ENCODE results near the gene IPO5. TPM values are rescaled to one million over a fixed set of nuclear protein-coding genes. Genes with fewer than 3 reads are reported as not detected.

The IPO5 gene
- total RNA-seq, 1 experiment from 2014 or later: 342 TPM

DNA sequence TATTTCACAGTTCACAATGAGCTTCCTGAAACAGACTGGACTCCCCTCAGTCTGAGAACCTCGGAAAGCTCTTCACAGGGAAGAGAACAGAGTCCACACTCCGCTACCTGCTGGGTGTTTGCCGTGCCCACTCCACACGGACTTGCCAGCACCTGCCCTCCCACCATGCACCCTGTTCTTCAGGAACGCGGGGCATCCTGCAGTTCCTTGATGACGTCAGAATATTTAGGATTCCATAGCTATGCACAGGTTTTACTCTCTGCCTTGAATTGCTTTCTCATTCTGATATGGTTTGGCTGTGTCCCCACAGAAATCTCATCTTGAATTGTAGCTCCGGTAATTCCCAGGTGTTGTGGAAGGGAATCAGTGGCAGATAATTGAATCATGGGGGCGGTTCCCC is 115.0 kb downstream of the IPO5 start:
- Histone ChIP-seq H3K4me2 (ENCODE audit: insufficient read depth, insufficient read length, low read length) (no peak overlapping the region), H3K27me3 (ENCODE audit: insufficient read depth, low read length) (no peaks in the 10 kb centered on the region), H3T11ph (ENCODE audit: low read length) (no peak overlapping the region), H2BK20ac (ENCODE audit: low read depth, low read length, poor library complexity, severe bottlenecking) (no peak overlapping the region), H3K23ac (ENCODE audit: insufficient read length, low read depth, low read length) (no peak overlapping the region), H2AFZ (ENCODE audit: low read length) (no peak overlapping the region), H3K14ac (ENCODE audit: insufficient read depth, low read length) (no peak overlapping the region), H3K56ac (ENCODE audit: insufficient read length, low read depth, low read length) (no peak overlapping the region), H2AK5ac (ENCODE audit: insufficient read length, low read length) (no peak overlapping the region), H3K9ac (ENCODE audit: extremely low read depth, insufficient read length, low read length) (no peak overlapping the region), H3K79me1 (ENCODE audit: insufficient read depth, low read depth, low read length, poor library complexity, severe bottlenecking) (no peaks in the 10 kb centered on the region), H2BK12ac (ENCODE audit: insufficient read length, low read depth, low read length) (no peak overlapping the region), H3K4ac (ENCODE audit: low read depth, low read length) (no peak overlapping the region), H2BK15ac (ENCODE audit: low read depth, low read length) (no peak overlapping the region), H4K5ac (ENCODE audit: insufficient read length, low read depth, low read length) (no peak overlapping the region), H3K23me2 (ENCODE audit: insufficient read length, low read depth, low read length, poor library complexity, severe bottlenecking) (no peaks in the 10 kb centered on the region), H3K9me3 (ENCODE audit: control insufficient read depth, low read depth, low read length) (no peaks in the 10 kb centered on the region), H4K20me1 (ENCODE audit: control insufficient read depth, insufficient read depth, insufficient read length) (no peaks in the 10 kb centered on the region), H2BK120ac (ENCODE audit: low read depth, low read length, poor library complexity, severe bottlenecking) (no peak overlapping the region), H4K91ac (ENCODE audit: insufficient read length, low read depth, low read length) (no peak overlapping the region), H2BK5ac (ENCODE audit: insufficient read length, low read length) (no peak overlapping the region), H3K79me2 (ENCODE audit: insufficient read depth, low read length) (no peaks in the 10 kb centered on the region), H3K4me1 (ENCODE audit: insufficient read depth, low read length) (no peaks in the 10 kb centered on the region), H4K8ac (replicated peaks; ENCODE audit: insufficient read length, low read depth, low read length) (no peak overlapping the region), H3K27ac (ENCODE audit: insufficient read length, low read depth, low read length) (no peak overlapping the region), H3K18ac (ENCODE audit: insufficient read length, low read depth, low read length) (no peak overlapping the region)
- no peaks in the 10 kb centered on the region; the same call in 1 of the 2 replicates for H3K27me3 Mint-ChIP-seq (ENCODE audit: low read depth)
- H3K9me3 Mint-ChIP-seq: no peaks in the 10 kb centered on the region
- H3K36me3 Mint-ChIP-seq (ENCODE audit: insufficient read depth in 1 of 3, low read depth in 3 of 3): no peaks in the 10 kb centered on the region
- no peak overlapping the region for H3K4me3 Mint-ChIP-seq
- peak overlapping the region; percentile 59 to 71 (median 62); a peak in 3 of 7 replicates for H3K27ac Mint-ChIP-seq
- peaks cover 16% of the 10 kb centered on the region in 2 experiments for H3K4me1 Mint-ChIP-seq
- TF ChIP-seq, protein P1, sequence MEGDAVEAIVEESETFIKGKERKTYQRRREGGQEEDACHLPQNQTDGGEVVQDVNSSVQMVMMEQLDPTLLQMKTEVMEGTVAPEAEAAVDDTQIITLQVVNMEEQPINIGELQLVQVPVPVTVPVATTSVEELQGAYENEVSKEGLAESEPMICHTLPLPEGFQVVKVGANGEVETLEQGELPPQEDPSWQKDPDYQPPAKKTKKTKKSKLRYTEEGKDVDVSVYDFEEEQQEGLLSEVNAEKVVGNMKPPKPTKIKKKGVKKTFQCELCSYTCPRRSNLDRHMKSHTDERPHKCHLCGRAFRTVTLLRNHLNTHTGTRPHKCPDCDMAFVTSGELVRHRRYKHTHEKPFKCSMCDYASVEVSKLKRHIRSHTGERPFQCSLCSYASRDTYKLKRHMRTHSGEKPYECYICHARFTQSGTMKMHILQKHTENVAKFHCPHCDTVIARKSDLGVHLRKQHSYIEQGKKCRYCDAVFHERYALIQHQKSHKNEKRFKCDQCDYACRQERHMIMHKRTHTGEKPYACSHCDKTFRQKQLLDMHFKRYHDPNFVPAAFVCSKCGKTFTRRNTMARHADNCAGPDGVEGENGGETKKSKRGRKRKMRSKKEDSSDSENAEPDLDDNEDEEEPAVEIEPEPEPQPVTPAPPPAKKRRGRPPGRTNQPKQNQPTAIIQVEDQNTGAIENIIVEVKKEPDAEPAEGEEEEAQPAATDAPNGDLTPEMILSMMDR (conservative IDR thresholded peaks at IDR 0.05): no peak
- no peak for DNase-seq
- WGBS (ENCODE audit: extremely low coverage, insufficient read length, low lambda C conversion rate): no CpG with 5 or more reads among the region's 9 CpGs

All from H9 (cell line).